Testis (tissue), 2 donors: Measurements from ENCODE around the gene PNMA8C.

ENCODE experiments used
- POLR2A ChIP-seq: fragments of 450-650 bp; IDR thresholded peaks from one replicate; pipeline ENCODE4 v1.6.1; 2017; ENCODE audit warnings: antibody characterized with exemption, mild to moderate bottlenecking, moderate library complexity
- TF ChIP-seq, protein P1 (sequence below), 3 experiments: fragments of 450-650 bp in 2 of 3; fragments of 200-600 bp in 1 of 3; sonication (generic) in 1 of 3; IDR thresholded peaks; one replicate each; pipeline ENCODE4 v1.5.1; 2016 to 2019; ENCODE audit warnings: antibody characterized with exemption in 3 of 3, mild to moderate bottlenecking in 2 of 3, moderate library complexity in 1 of 3

DNA sequence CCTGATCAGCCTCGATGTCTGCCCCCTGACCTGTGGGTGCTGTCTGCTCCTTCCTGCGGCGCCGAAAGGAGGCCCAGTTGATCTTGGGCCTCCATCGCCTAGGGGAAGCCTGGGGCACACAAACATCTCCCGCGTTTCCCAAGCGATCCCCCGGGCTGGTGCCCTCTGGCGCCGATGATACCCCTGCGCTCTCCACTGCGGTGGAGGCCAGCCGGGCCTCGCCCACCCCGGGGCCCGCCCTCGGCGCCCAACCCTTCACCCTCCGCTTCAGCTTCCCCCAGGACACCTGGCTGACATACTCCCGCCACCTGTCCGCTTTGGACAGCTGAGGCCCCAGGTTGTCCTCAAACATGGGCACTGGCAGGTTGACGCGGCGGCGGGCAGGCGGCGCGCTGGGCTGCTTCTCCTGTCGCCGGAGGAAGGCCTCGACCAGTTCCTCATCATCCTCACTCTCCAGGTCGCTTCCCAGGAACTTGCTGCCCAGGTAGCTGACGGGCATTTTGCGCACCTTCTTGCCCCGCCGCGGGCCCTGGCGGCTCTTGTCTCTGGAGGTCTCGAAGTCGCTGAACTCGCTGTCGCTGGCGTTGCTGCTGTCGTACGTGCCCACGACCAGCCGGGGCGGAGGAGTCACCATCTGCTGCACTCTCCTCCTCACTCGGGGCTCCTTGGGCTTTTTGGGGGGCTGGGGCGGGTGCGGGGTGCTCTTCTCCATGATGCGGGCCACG is 16.6 kb downstream of the PNMA8C start:
- TF ChIP-seq, protein P1, sequence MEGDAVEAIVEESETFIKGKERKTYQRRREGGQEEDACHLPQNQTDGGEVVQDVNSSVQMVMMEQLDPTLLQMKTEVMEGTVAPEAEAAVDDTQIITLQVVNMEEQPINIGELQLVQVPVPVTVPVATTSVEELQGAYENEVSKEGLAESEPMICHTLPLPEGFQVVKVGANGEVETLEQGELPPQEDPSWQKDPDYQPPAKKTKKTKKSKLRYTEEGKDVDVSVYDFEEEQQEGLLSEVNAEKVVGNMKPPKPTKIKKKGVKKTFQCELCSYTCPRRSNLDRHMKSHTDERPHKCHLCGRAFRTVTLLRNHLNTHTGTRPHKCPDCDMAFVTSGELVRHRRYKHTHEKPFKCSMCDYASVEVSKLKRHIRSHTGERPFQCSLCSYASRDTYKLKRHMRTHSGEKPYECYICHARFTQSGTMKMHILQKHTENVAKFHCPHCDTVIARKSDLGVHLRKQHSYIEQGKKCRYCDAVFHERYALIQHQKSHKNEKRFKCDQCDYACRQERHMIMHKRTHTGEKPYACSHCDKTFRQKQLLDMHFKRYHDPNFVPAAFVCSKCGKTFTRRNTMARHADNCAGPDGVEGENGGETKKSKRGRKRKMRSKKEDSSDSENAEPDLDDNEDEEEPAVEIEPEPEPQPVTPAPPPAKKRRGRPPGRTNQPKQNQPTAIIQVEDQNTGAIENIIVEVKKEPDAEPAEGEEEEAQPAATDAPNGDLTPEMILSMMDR (IDR thresholded peaks at IDR 0.05), result no peak
- no peak for TF ChIP-seq POLR2A
